ENCODE measurements around the gene RADIL.

Gene RADIL

DNA sequence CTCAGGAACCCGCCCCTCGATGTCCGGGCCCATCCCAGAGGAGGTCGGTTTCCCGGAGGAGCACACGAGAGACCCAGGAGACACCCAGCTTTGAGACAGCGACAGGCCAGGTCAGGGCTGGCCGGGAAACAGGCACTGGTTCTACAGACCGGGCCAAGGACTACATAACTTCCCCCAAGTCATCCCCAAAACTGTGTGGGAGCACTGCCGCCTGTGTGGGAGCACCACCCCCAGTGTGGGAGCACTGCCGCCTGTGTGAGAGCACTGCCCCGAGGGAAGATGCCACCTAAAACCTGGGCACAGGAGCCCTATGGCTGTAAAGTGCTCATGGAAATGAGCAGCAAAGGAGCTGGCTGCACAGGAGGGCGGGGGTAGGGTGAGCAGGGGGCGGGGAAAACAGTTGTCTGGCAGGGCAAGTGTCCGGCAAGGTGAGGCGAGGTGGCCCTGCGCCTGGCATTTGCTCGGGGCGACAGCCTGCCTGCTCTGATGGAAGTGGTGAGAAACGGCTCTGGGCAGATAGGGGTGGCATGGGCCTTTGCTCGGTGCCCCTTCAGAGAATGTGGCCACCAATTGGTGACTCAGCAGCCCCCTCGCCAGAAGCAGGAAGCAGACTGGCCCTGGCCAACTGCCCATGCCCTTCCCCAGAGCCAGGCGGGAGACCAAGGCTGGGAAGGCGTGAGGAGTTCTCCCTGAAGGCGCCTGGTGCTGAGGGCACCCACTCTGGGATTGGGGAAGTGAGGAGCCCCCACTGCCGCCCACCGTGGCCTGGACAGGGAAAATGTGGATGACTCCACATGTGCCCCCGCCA is 47.9 kb downstream of the RADIL start:
- no peak overlapping the region for H3K4me3 ChIP-seq (ENCODE audit: low read depth, low read length)

DNA sequence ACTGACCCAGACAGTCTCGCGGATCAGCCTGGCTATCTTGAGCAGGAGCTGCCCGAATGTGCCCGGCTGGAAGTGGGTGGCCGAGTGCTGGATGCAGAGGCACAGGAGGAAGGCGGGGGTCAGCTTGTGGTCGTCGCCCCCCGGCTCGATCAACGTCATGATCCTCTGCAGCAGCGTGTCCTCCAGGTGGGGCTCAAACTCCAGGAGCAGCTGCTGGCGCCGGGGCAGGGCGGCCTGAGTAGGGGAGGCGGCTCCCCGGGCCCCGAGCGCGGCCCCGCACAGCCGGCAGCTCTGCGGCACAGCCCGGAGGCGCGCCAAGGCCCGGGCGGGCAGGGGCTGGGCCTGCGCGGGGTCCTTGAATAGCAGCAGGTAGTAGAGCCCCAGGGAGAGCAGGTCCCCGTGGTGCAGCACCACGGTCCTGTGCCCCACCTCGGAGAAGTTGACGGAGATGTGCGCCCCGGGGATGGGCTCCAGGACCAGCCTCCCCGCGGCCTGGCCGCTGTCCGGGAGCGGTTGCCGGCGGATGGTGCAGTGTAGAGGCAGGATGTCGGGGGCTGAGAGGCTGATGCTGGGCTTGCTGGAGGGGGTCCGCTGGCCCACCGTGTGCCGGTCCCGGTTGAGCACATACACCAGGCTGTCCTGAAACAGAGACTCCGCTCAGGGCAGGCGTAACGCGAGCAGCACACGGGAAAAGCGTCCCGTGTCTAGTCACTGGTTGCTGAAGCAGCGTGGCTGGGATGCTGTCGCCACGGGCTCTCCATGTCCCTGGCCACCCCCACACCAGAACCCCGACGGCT is 48.7 kb downstream of the RADIL start:
- no peak for DNase-seq (ENCODE audit: low read depth)

More for the DNA sequence above, 47.9 kb downstream of the RADIL start:
- DNase-seq (ENCODE audit: low read depth): no peak

DNA sequence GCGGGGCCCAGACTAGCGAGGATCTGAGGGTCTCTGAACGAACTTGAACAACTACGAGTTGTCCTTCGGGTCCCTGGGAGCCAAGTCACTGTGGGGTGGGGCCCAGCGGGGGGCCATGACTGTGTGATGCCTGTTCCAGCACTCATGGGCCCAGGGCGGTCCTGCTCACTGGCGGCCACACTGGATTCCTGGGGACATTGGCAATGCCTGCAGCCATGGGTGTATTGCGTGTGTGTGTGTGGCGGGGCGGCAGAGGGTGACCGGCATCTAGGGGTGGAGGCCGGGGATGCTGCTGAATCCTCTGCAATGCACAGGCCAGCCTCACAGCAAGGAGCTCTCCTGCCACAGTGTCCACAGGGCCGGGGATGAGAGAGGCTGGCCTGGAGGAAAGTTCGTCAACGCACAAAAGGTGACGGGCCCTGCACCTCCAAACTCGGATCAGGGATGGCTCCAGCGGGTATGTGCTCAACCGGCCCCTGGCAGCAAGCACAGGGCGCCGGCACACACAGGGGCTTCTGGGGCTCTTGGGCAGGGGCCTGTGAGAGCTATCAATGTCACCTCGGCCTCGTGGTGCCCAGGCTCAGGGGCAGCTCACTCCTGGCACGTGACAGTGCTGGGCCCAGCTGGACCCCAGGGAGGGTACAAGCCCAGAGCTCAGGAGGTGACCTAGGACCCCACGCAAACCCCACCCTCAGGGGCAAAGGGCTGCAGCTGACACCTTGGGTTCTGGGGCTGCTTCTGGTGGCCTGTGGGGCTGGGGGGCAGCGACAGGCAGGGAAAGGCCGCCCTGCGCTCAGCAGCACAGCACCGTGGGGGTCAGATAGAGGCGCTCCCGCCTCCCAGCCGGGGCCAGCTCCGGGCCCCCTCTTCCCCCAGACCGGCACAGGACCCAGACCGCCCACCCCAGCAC is 49.6 kb downstream of the RADIL start:
- no peak for DNase-seq (ENCODE audit: low read depth)
- no peak overlapping the region for H3K4me3 ChIP-seq (ENCODE audit: low read depth, low read length)

More for the DNA sequence above, 48.7 kb downstream of the RADIL start:
- no peak overlapping the region for H3K4me3 ChIP-seq (ENCODE audit: low read depth, low read length)

DNA sequence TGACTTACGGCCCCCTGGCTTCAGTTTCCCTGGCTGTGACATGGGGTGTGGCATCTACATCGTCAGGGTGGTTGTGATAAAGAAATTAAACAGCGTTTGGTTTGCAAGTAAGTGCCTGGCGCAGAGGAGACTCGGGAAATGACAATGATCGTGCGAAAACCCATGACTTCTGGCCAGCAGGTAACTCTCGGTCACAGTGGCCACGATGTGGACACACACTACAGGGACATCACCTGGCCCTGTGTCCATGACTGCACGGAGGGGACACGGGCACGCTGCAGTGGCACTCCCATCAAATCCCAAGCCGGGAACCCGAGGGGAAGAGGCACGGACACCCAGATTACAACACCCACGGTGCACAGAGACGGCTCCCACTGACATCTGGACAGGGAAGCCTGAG is 50.3 kb downstream of the RADIL start:
- no peak overlapping the region for H3K4me3 ChIP-seq (ENCODE audit: low read depth, low read length)
- DNase-seq (ENCODE audit: low read depth): no peak

DNA sequence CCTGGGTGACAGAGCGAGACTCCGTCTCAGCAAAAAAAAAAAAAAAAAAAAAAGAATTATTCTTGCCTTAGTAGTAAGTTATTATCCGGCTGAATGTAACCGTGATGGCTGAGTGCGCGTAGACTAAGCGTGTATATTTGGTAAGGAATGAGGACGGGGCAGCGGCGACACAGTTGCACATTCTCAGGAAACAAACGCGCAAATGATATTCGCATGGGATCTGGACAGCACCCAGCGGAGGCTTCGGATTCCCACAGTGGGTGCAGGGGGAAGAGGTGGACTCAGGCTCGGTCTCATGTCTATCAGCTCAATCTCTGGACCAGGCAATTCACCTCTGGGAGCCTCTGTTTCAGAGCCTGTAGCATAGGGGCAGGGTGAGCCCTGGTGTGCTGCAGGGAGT is 50.8 kb downstream of the RADIL start:
- no peak for DNase-seq (ENCODE audit: low read depth)
- H3K4me3 ChIP-seq (ENCODE audit: low read depth, low read length): no peak overlapping the region

DNA sequence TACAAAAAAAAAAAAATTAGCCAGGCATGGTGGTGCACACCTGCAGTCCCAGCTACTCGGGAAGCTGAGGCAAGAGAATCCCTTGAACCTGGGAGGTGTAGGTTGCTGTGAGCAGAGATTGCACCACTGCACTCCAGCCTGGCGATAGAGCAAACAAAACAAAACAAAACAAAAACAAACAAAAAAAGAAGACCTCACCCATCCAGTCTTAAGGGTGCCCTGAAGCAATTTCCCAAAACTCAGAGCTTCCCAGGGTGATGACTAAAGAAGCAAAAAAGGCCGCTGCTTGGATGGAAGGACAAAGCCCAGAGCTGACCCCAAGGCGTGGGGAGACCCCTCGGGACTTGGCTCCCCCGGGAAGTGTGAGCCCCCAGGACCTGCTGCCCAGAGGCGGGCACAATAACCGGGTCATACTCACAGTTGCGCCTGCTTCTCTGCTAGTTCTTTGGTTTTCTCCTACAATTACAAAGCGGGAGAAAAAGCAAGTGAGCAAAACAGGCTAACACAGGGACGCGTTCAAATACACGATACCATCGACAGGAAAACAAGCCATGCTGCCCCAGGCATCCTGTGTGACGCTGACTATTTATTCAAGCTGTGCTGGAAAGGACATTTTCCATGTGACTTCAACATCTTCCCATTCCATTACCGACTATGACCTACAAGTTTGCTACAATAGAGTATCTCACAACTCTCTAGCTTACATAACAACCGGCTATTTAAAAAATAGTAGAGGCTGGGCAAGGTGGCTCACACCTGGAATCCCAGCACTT is 51.6 kb downstream of the RADIL start:
- no peak for DNase-seq (ENCODE audit: low read depth)
- H3K4me3 ChIP-seq (ENCODE audit: low read depth, low read length): no peak overlapping the region

DNA sequence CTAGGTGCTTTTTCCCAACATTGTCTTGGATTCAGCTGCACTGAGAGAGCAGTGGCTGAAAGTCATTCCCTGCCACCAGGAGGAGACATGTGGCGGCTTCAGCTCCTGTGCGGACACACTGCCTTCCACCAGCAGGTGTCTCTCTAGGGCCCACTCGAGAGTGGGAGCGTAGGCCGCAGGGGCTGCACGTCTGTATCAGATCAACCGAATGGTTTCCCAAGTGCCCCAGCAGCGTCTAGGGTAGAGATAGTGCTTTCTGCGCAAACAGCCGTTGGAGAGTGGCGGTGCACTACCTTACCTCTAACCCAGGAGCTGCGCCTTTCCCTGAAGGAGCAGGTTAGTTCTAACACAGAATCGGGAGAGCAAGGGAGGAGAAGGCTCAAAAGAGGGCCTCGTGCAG is 53.3 kb downstream of the RADIL start:
- peak; percentile 8 for DNase-seq (ENCODE audit: low read depth)

DNA sequence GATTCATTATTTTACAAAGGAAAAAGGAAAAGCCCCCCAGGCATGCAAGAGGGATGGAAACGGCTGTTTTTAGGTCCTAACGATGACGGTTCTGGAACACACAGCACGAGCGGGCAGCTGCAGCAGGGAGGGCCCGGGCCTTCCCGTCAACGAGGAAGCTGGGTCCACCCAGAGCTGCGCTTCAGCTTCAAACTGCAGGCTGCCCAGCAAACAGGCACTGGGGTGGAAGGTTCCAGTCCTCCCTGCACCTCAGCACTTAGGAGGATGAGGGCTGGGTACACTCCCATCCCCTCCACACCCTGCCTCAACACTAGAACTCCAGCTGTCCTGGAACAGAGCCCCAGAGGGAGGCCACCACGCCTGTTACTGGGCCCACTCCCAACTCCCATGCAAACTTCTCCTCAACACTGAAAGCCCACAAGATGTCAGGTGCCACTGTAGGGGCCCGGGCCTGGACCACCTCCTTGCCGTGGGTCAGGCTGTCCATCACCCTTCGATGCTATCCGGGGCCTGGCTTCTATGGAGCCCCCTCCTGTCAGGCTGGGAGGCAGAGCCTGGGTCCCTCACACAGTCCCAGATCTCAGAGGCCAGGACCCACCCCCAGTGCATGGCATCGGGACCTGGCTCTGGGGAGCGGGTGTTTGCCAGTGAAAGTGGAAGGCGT is 54.7 kb downstream of the RADIL start:
- H3K4me3 ChIP-seq (ENCODE audit: low read depth, low read length): no peak overlapping the region
- no peak for DNase-seq (ENCODE audit: low read depth)

More for the DNA sequence above, 53.3 kb downstream of the RADIL start:
- H3K4me3 ChIP-seq (ENCODE audit: low read depth, low read length): no peak overlapping the region

DNA sequence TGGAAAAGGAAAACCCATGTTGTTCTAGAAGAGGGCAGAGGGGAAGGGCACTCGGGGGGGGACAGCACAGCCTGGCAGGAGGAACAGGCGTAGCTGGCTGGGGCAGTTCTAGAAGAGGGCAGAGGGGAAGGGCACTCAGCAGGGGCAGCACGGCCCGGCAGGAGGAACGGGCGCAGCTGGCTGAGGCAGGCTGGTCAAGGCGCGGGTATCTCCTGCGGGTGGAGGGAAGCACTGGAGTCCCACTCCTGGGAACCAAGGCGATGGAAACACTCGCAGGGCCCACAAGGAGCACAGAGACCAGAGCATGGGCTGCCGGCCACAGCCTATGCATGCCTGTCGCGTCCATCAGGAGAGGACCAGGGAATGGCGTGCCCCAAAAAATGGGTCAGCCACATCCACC is 58.4 kb downstream of the RADIL start:
- no peak for DNase-seq (ENCODE audit: low read depth)
- H3K4me3 ChIP-seq (ENCODE audit: low read depth, low read length): no peak overlapping the region

DNA sequence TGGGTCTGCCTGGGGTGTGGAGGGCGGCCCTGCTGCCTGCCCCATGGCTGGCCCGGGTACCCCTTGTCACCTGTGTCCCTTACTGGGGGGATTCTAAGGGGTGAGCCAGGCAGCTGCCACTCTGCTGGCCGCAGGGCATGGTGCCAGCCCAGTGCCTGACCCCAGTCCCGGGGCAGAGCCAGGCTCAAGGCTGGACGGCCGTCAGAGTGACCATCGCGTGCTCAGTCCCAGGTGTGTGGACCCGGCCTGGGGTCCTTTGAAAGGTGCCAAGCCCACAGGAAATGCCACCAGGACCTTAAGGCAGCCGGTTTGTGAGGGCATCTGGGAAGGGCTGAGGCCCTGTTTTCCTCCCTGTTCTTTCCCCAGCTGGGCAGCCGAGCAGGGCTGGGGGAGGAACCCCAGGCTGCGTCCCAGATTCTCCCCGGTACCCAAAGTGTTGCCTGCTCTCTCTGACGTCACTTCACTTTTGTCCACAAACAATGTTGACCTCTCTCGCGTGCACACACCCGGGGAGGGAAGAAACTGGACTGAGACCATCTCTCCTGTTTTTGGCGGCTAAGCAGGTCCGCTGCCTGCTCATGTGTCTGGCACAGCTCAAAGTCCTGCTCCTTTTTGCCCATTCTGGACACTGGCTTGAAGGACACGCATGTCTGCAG is 59.3 kb downstream of the RADIL start:
- DNase-seq (ENCODE audit: low read depth): no peak
- H3K4me3 ChIP-seq (ENCODE audit: low read depth, low read length): no peak overlapping the region

DNA sequence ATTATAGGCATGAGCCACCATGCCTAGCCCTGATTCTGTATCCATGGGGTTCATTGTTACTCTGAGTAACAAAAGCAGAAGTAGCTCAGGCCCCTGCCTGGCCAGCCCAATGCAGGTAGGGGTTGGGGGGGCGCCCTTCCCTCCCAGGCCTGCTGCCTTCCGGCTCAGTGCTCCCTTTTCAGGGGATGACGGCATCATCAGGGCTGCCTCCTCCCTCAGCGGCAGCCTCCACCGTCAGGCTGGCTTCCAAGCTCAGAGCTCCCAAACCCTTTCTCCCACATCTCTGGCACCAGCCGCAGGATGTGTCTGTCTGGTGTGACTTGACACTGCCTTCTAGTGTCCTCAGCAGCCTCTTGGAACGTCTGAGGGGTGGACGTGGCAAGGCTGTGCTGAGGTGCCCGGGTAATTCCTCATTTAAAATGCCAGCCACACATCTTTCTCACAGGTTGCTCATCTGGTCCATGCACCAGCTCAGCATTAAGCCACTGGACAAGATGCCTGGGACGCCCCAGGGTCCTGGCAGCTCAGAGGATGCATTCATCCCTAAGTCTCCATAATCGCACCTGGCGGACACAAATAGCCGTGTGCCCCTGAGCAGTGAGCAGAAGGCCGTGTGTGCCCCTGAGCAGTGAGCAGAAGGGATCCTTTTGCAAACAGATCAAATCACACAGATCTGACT is 59.9 kb downstream of the RADIL start:
- no peak overlapping the region for H3K4me3 ChIP-seq (ENCODE audit: low read depth, low read length)
- no peak for DNase-seq (ENCODE audit: low read depth)

DNA sequence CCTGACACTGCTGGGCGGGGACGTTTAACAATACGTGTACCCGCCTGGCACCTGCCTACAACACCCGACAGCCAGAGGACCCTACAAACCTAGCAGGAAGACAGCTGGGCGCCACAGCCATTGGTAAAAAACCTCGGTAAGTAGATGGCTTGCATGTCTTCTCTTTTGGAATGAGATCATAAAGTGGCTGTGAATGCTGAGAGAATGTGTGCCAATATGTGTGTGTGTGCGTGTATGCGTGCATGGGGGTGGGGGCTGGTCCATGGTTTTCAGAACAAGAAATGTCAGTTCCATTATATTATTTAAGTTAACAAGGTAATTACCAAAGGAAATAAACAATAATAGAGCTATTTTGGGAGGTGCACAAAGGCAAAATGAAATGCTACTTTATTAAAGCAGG is 60.8 kb downstream of the RADIL start:
- no peak for DNase-seq (ENCODE audit: low read depth)
- no peak overlapping the region for H3K4me3 ChIP-seq (ENCODE audit: low read depth, low read length)

DNA sequence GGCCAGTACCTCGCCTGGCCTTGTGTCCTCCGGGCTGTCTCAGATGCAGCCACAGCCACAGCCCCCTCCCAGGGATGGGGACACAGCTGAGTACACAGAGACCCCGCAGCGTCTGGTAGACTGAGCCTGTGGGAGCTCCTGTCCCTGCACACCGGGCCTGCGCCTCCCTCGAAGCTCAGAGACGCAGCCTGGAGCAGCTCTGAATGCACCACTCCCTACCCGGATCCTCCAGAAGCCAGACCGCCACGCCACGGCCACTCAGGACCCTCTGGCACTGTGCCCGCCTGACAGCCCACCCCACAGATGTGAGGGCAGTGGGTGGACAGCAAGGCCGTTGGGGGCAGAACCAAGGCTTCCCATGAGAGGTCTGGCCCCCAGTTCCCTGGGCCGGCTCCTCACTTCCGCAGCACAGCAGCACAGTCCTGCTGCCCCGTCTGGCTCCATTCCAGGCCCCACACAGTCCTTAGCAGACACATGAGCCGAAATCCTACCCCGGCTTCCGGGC is 62.5 kb downstream of the RADIL start:
- DNase-seq (ENCODE audit: low read depth): no peak
- no peak overlapping the region for H3K4me3 ChIP-seq (ENCODE audit: low read depth, low read length)

DNA sequence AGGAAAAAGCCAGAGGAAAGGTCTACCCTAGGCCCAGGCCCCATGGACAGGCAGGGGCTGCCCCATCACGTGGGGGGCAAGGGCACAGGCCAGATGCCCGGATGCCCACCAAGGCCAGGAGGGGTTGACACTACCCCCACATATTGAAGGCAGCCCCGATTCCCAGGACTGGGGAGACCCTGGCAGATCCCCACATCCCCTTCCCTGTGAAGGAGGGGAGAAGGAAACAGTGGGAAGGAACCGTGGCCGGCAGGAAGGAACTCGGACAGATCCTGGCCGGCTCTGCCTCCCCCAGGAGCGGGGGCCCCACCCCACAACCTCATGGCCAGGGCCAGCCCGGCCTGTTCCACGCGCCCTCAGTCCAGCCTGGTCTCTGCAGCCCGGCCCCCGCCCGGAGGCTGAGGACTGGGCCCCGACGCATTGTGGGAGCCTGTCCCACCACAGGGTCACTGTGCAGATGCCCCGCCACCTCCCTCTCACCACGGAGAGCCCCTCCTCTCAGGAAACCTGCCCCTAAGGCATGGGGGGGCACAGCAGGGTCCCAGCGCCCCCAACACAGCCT is 63.0 kb downstream of the RADIL start:
- no peak for DNase-seq (ENCODE audit: low read depth)
- H3K4me3 ChIP-seq (ENCODE audit: low read depth, low read length): no peak overlapping the region

DNA sequence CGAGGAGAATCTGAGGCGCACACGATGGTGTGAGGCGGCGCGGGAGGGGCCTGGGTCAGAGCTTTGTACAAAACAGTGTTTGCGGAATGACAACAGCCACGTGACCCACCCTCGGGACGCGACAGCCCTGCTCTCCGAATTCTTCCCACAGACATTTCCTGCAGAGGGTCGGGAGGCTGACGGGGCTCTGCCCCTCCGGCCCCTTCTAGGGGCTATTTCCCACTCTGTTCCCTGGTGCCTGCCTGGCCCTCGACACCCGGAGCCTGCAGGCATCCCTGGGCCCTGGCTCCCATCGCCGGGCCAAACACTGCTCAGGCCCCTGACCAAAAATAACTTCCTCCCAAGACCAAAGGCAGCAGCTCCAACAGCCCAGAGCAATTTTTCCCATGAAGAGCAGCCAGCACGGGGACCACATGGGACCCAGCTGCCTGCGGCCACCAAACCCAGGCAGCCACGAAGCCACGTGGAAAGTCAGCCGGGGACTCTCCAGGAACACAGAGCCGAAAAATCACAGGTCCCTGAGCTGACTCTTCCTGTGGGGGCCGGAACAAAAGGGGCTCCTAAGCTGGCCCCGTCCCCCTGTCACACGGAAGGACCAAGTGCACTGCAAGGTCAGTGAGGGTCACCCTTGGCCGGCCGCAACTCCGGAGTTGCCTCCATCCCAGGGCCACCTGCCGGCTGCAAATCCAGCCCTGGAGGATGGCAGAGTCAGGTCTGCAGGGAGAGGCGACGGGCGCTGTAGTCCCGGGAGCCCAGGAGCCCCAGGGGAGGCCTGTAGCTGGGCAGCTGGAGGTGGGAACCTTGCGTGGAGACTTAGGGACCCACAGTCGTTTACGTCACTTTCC is 63.7 kb downstream of the RADIL start:
- no peak for DNase-seq (ENCODE audit: low read depth)
- no peak overlapping the region for H3K4me3 ChIP-seq (ENCODE audit: low read depth, low read length)

Data from skeletal muscle cell (primary cell).